Measurements from ENCODE around the gene BMAL1.

The BMAL1 gene

DNA sequence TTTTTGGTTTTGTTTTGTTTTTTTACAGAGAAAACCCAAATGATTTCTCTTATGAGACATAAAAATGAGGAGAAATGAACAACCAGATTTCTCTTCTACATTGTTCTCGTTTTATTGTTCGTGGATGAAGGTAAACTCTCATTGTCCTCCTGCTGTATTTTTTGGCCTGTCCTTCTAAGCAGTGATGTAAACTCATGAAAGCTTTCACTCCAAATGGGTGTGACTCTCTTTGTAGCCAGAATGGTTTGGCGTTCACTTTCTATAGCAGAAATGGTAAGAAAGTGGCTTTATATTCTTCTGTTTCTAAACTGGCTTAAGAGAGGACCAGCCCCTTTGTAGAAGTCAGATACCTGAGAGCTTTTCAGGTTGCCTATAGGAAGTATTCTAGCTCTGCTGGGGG is 15.5 kb upstream of the BMAL1 start:
- no peak for FAIRE-seq

DNA sequence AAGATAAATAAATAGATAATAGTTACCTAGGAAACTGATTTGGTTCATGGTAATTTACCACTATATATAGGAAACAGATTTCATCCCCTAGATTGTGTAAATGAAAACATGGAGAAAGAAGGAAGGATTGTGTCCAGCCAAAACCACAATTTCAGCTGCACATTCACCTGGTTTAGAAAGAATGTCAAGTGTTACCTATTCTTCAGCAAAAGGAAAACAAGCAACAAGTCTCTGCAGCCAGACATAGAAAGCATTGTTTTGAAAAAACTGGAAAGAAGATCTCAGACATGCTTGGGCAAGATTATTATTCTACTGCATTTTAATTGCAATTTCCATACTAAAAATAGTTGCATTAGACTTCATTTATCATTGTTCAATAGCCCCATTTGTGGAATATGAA is 8.8 kb upstream of the BMAL1 start:
- FAIRE-seq, result no peak

DNA sequence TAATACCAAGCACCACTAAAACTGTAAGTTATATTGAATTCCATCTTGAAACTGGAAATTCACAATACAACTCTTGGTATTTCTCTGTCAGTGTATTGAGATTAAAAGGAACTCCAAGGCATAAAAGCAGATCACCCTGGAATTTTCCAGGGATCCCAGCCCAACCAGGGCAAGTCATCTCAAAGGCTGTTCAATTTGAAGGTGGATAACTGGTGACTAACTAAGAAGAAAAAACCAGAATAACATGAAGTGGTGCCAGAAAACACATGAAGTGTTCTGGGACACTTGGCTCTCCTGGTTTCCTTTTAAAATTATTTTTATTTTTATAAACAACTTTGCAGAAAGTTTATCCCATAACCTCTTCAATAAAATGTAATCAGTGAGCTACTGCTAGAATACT is 7.8 kb upstream of the BMAL1 start:
- FAIRE-seq, result no peak

DNA sequence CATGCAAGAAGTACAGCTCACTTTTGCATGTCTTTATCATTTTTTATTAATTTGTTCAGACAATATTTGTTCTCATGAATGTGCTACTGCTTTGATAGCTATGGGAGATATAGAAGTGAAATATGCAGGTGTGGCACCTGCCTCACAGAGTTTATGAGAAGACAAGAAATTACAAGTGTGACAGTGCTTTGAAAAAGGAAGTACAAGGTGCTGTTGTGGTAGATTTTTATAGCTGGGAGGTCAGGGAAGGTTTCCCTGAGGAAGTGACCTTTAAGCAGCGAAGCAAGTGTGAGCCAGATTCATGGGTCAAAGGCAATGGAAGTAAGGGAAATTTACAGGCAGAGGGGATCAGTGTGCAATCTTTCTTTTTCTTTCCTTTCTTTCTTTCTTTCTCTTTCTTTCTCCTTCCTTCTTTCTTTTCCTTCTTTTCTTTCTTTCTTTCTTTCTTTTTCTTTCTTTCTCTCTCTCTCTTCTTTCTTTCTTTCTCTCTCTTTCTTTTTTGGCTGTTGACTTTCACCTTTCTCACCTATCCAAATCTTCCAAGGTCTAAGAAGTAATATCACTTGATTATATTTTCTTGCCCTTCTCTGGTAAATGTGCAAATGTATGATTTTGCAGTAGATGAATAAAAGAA is 6.4 kb upstream of the BMAL1 start:
- FAIRE-seq, result no peak

DNA sequence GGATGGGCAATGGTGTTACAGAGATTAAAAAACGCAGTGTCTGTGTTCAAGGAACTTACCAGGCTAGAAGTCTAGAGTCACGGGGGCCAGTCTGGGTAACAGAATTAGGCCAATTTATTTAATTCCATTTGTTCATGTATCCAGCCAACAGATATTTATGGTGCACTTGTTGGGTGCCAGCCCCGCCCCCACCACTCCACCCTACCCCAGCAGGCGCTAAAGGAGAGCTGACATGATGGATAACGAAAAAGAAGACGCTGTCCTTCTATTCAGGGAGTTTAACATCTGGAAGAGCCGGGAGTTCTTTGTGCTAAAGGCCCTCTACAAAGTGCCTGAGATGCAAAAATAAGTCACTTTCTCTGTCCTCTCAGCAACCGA is 1.1 kb upstream of the BMAL1 start:
- FAIRE-seq, result no peak

DNA sequence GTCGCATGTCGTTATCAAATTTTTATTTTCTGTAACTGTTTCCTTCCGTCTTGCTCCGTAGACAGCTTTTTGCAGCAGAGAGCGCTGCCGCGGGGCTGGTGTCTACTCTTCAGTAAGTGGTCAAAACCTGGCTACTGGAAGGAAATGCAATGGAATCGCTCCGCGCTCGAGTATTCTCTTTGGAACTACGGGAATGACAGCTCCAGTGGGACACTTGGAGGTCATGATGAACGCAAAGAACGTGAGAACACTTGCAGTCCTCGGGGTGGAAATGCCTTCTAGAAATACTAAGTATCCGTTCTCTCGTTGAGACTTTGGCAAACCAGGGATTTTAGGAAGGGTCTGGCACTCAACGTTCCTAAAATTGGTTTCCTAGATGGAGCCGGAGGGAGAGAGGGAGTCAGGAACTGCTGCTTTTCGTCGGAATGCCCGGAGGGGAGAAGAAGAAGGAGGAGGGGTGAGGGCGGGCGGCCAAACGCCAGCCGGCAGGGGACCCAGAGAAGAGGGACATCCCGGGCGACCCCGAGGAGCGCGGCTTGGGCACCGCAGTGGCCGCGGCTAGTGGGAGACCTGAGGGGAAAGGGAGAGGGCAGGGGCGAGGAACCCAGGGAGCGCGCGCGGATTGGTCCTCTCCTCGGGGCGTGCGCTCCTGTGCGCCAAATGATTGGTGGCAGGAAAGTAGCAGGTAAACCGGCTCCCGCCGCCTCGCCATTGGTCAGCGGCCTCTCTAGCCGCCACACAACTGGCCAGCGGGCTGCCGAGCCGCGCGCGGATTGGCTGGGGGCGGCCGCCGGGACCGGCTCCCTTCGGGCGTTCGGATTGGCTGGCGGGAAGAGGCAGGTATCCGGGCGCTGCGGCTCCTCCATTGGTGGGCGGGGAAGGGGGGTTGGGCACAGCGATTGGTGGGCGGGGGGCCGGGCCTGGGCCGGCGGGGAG is 490 bp upstream of the BMAL1 start:
- peak; percentile 37 for FAIRE-seq

DNA sequence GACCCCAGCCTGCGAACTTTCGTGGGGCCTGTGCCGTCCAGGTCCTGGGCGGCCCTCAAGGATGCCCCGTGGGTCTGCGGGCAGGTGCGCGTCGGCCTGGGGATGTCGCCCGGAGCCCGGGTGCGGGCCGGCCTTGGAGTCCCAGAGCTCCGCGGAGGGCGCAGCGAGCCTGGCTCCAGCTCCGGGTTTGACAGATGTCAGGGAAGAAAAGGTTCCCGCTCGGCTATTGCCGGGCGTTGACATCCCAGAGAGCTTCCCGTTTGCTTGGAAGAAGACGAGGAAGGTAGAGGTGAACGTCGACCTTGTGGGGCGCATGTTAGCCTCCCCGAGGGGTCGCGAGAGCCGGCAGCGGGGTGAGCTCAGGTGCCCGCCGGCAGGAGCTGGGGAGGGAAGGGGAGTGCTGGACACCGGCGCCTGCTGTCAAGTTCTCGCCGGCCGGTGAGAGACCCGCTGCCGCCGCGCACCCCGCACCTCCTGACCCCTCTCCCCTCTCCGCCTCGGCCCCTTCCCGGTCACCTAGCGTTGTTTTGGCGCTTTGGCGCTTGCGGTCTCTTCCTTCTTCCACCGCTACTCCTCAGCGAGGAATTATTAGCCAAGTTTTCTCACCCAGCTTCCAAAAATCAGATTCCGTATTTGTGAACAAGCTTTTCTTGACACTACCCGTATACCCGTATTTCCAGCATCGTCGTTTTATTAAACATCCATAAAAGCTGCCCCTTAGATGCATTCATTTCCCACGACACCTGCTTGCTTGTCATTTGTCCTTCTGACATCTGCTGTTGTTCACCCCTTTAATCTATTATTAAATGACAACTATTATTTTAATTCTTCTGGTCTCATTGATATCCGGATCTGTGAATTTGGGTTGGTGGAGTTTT is 1.3 kb downstream of the BMAL1 start:
- no peak for FAIRE-seq

DNA sequence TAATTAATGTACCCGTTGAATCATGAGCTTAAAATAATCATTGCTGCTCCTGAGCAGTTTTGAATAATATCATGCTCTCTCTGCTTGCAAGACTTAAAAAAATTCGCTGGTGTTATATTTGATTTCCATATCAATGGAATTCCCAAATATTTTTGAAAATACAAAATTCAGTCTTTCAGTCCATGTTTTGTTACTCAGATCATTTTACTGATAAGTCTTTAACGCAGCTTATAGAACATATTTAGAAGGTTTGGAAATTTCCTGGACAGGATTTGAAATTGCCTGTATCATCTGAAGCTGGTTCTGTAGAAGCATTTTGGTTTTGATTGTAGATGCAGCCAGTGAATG is 1.9 kb downstream of the BMAL1 start:
- no peak for FAIRE-seq

DNA sequence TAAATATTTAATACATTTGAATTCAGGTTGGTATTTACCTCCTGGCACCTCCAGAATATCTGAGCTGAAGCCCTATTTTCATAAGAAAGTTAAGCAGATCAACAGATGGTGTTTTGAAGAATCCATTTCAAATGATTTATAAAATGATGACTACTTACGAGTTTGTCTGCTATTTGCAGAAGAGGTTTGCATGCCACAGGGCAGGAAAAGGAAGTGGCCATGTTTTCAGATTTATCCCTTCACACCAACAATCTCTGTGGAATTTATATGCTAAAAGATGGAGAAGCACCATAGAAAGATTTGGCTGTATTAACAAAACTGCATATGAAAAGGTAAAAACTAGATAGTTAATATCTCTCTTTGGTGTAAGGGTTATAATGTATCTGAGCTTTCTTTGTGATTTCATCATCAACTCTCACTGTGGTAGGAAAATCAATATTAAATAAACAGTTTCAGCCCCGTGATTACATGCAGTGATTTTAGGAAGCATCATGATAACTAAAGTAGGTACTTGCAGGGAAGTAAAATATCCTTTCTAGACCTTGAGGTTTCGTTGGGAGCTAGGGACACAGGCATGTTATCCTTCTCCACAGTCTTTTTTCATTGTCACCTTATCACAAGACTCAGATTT is 2.6 kb downstream of the BMAL1 start:
- FAIRE-seq, result no peak

DNA sequence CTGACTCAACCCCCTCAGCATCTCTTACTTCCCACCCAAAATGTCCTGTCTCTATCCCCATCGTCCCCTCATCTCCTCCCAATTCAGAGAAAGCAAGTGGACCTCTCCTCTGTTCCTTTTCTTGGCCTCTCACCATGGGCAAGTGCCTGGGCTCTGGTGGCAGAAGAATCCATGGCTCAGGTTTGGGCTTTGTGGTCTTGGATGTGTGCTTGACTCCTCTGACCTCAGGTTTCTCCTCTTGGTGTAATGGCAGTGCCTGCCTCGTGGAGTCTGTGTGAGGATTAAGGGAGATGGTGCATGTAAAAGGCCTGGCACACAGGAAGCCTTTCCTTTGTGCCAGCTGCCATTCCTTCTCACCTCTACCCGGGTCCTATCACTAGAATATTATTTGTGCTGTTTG is 3.2 kb downstream of the BMAL1 start:
- FAIRE-seq, result no peak

DNA sequence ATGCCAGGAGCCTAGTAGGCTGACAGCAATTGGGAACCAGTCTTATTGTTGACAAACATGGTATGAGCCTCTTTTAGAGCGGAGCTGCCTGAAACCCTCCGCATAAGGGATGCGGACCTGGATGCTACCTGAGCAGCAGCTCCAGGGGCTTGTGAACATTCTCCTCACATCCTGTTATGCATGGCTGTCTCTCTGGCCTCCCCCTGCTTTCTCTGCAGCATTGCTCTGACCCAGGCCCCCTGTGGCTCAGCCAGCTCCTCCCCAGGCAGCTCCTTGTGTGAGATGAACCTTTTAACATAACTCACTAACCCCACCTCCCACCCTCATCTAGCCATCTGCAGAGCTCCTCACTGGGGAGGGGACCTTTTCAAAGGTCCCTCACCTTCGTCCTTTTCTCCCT is 6.0 kb downstream of the BMAL1 start:
- FAIRE-seq, result no peak

DNA sequence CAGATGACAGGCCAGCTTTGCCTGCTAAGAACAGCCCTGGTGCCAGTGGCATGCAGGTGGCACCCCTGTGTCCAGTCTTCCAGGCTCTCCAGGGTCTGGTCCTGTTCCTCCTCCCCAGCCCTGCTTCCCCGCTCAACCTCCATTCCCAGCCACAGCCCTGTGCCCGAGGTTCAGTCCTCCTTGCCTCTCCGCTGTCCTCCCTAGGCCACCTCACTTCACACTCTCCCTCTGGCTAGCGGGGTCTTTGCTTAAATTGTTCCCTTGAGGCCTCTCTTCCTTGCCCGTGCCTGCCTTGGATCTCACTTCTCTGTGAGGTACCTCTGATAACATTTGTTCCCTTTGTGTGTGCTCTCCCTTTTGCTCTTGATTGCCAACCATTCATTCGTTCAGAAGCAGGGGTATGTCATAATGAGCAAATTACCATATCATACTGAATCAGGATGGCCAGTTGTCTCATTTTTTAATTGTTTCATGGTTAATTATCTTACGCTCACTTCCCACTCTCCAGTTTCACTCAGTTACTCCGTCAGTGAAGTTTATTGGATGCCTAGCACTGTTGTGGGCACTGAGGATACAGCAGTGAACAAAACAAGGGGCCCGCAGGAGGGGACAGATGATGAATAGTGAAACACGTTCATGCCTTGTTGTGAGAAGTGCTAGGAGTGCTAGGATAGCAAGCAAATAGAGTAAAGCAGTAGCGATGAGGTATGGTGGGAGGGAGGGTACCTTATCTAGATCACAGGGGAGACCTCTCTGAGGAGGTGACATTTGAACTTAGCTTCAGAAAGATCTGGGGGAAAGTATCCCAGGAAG is 7.4 kb downstream of the BMAL1 start:
- no peak for FAIRE-seq

DNA sequence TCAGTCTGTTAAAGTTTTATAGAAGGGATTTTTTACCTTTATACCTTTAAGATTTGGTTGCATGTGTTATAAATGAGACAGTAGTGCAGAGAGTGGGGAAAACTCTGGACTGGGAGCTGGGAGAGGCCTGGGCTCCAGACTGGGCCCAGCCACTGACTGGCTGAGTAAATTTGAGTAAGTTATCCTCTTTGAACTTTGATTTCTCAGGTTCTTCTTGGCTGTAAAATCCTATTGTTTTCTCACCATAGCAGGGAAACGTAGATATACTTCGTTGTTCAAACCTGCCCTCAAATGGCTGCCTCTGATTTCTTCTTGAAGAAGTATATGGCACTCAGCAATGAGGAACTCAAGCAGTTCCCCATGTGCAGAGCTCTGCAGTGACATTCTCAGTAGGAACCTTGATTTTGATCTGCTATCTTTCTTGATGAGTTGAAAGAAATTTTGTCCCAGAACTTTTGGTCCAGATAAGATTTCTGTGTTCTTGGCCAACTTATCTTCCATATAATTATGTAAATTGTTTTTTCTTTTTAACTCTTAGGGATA is 8.8 kb downstream of the BMAL1 start:
- FAIRE-seq, result no peak

DNA sequence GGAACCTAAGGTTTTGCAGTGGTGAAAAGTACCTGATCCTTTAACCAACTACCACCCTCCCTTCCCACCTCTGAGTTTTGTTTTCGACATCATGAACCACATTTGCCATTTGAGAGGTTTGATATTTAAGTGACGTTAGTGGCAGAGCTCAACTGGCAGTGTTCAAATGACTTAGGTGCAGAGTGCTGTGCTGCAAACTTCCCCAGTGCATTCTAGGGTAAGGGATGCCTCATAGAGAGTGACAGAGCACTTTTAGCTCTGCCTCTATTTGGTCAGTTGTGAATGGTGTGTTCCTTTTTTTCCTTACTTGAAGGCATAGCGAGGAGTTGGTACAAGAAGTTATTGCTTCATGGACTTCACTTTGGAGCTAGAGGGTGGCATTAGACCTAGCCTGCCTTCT is 9.4 kb downstream of the BMAL1 start:
- FAIRE-seq, result no peak

DNA sequence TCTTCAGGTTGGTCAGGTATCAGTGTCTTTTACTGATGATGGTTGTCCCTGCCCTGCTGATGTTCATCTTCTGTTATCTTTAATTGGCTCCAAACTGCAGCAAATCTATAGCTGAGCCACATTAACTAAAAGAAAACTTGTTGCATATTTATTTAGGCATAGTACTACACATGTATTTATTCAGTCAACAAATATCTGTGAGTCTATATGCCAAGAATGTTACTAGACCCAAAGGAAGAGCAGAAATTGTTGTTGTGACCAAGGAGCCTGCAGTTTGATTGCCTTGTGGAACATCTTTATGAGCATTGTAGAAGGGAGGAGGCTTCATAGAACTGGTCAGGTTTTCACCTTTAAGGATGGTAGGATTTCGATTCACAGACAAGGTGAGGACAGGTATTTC is 10.1 kb downstream of the BMAL1 start:
- no peak for FAIRE-seq

DNA sequence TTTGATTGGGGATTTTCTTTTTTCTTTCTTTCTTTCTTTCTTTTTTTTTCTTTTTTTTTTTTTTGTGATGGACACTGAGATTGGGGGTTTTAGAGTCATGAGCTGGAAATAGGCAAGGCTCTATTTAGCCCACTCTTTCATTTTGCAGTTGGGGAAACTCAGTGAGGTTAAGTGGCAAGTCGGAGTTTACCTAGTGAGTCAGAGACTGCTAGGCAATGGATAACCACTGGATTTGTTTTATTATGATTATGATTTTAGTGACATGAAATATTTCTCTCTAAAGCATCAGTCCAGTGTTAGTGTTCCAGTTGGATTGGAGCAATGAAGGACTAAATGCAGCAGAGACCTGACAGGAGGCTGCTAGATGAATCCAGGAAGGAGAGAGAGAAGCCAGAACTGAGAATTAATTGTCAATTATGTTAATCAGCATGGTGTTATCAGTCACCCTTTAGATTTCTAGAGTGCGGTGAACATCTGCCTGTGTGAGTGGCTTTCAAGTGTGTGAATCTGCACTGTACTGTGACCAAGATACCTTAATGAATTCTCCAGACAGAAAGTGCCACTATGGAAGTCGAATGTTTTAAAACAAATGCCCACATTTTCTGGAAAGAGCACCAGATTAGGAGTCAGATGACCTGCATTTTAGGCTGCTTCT is 10.9 kb downstream of the BMAL1 start:
- no peak for FAIRE-seq

DNA sequence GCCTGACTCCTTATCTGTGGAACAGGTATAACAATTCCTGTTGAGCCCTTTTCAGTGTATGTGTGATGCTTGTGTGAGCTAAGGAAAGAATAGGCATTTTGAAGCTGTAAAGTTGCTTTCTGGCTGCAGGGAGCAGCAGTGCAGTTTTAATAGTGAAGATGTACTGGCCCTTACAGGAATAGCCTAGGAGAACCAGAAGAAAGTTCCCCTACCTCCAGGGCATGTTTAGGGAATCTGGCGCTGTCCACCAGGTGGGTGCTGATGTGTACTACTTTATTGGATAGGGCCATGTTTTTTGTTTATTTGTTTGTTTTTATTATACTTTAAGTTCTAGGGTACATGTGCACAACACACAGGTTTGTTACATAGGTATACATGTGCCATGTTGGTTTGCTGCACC is 11.5 kb downstream of the BMAL1 start:
- no peak for FAIRE-seq

DNA sequence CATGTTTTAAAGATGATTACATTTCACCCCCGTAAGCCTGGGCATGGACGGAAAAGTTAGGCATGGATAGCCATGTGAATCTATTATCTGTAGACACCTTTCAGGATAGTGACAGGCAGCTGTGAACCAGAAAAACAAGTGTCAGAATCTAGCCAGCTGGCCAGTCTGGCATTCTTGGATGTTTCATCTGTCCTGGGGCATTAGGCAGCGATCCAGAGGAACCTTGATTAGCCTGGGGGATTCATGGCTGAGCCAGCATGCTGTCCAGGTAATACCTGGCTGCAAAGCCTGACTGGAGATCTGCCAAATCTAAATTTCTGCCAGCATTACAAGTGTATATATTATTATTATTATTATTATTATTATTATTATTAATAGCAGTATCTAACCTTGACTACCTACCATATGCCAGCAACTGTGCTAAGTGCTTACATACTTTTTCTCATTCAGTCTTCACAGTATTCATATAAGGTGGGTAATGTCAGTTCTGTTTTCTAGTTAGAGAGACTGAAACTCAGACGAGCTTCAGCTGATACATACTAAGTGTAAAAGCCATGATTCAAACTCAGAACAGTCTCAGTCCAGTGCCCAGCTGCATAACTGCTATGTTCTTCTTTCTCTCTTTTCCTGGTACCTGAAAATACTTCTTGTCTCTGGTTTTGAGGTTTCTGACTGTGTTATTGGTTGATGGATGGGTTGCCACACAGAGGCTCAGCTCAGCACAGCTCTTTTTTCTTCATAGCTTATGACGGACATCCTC is 12.8 kb downstream of the BMAL1 start:
- no peak for FAIRE-seq

DNA sequence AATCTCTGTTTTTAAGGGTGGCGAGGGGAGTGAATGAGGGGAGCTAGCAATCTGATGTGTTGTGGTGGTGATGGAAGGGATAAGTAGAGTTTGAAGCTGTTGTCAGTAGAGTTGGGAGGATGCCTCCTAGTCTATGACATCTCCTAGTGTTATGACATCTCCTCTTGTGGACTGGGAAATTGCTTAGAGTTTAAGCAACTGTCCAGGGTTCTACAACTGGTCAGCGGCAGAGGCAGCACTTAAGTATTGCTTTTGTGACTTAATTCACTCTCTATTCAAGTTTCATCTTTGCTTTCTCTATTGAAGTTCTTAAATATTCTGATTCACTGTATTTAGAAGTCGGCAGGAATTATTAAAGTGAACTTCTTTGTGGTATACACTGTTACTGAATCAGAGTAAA is 13.8 kb downstream of the BMAL1 start:
- FAIRE-seq, result no peak

DNA sequence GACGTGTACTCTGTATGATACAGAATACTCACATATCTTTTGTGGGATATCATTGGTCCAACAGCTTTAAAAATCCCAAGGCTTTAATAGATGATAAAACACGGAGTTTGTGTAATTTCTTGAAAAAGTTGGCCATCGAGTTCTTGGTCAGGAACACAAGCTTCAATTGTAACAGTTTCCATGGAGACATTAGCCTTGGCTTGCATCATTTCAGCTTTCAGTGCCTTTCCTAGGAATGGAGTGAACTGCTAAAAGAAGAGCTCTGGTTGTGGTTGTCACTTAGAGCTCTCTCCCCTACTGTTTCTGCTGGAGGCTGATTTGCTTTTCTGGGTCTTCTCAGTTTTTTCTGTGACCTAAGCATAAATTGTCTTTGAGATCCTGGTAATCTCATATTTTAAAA is 14.2 kb downstream of the BMAL1 start:
- no peak for FAIRE-seq

DNA sequence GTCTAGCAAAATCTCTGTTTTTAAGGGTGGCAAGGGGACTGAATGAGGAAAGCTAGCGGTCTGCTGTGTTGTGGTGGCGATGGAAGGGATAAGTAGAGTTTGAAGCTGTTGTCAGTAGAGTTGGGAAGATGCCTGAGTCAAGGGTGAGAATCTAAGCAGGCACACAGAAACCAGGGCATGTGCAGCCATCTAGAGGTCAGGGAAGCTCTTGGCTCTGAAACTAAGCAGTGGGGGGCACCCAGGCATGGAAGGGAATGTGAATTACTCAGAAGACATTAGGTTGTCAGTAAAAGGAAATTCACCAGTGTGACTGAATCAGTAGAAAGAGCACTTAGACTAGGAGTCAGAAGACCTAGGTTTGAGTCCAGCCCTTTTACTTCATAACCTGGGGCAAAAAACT is 15.4 kb downstream of the BMAL1 start:
- FAIRE-seq, result no peak

Data from A204.1 (cell line).